Measurements from ENCODE around the gene ADRA1B. TPM values are rescaled to one million over a fixed set of nuclear protein-coding genes. Genes with fewer than 3 reads are reported as not detected.

Gene ADRA1B
- under 0.01 TPM for total RNA-seq

- no peak within 1 kb of the TSS for H3K27ac ChIP-seq (ENCODE audit: low read depth, low read length)
- H3K36me3 ChIP-seq (ENCODE audit: control insufficient read depth in 3 of 3, insufficient read depth in 3 of 3, low read length in 3 of 3), result no peaks in the 10 kb centered on the region
- H3K4me3 ChIP-seq (ENCODE audit: low read length in 3 of 3), result peak within 1 kb of the TSS; percentile 19 to 52 (median 33)
- no peaks in the 10 kb centered on the region for H3K9me3 ChIP-seq (ENCODE audit: control insufficient read depth in 3 of 3, low read length in 3 of 3)
- peaks cover 6 to 13% (median 9%) of the 10 kb centered on the region in 3 donors for H3K4me1 ChIP-seq (ENCODE audit: control insufficient read depth in 3 of 3, insufficient read depth in 3 of 3, low read length in 3 of 3)
- H3K9ac ChIP-seq (ENCODE audit: low read depth in 1 of 3, low read length in 3 of 3), result peak within 1 kb of the TSS in 1 of 3 donors; percentile 26
- peaks cover 8 to 33% (median 25%) of the 10 kb centered on the region in 3 donors for H3K27me3 ChIP-seq (ENCODE audit: control insufficient read depth in 3 of 3, insufficient read depth in 3 of 3, low read length in 3 of 3)
These were observed at the start of gene ADRA1B for GRCh38 chr5:159915904-159916840. Gene ADRA1B, plus strand, starts transcription at chr5:159916482. Its CDS starts 424 bp downstream, at chr5:159916906.

- no peaks in the 10 kb centered on the region for H3K36me3 ChIP-seq (ENCODE audit: control insufficient read depth in 3 of 3, insufficient read depth in 3 of 3, low read length in 3 of 3)
- peaks cover 11 to 15% (median 12%) of the 10 kb centered on the region in 3 donors for H3K4me1 ChIP-seq (ENCODE audit: control insufficient read depth in 3 of 3, insufficient read depth in 3 of 3, low read length in 3 of 3)
- H3K27me3 ChIP-seq (ENCODE audit: control insufficient read depth in 3 of 3, insufficient read depth in 3 of 3, low read length in 3 of 3), result no peaks in the 10 kb centered on the region
- no peak overlapping the region for H3K27ac ChIP-seq (ENCODE audit: low read depth, low read length)
- H3K9ac ChIP-seq (ENCODE audit: low read depth in 1 of 3, low read length in 3 of 3), result no peak overlapping the region
- H3K9me3 ChIP-seq (ENCODE audit: control insufficient read depth in 3 of 3, low read length in 3 of 3), result no peaks in the 10 kb centered on the region
- no peak overlapping the region for H3K4me3 ChIP-seq (ENCODE audit: low read length in 3 of 3)
These were observed 42.6 kb upstream of the ADRA1B start for GRCh38 chr5:159873680-159874079.

GRCh38 chr5:159874263-159874662 is 42.0 kb upstream of the ADRA1B start:
- H3K9me3 ChIP-seq (ENCODE audit: control insufficient read depth in 3 of 3, low read length in 3 of 3), result no peaks in the 10 kb centered on the region

GRCh38 chr5:159877016-159877415 is 39.3 kb upstream of the ADRA1B start:
- H3K4me3 ChIP-seq (ENCODE audit: low read length in 3 of 3), result no peak overlapping the region
- H3K27ac ChIP-seq (ENCODE audit: low read depth, low read length), result no peak overlapping the region
- H3K27me3 ChIP-seq (ENCODE audit: control insufficient read depth in 3 of 3, insufficient read depth in 3 of 3, low read length in 3 of 3), result no peaks in the 10 kb centered on the region

More at GRCh38 chr5:159874263-159874662, 42.0 kb upstream of the ADRA1B start:
- no peak overlapping the region for H3K4me3 ChIP-seq (ENCODE audit: low read length in 3 of 3)
- H3K36me3 ChIP-seq (ENCODE audit: control insufficient read depth in 3 of 3, insufficient read depth in 3 of 3, low read length in 3 of 3), result no peaks in the 10 kb centered on the region
- no peaks in the 10 kb centered on the region for H3K27me3 ChIP-seq (ENCODE audit: control insufficient read depth in 3 of 3, insufficient read depth in 3 of 3, low read length in 3 of 3)
- no peak overlapping the region for H3K9ac ChIP-seq (ENCODE audit: low read depth in 1 of 3, low read length in 3 of 3)
- H3K4me1 ChIP-seq (ENCODE audit: control insufficient read depth in 3 of 3, insufficient read depth in 3 of 3, low read length in 3 of 3), result peaks cover 16 to 21% (median 17%) of the 10 kb centered on the region in 3 donors
- no peak overlapping the region for H3K27ac ChIP-seq (ENCODE audit: low read depth, low read length)

GRCh38 chr5:159877894-159878448 is 38.3 kb upstream of the ADRA1B start:
- Histone ChIP-seq H3K9me3 (ENCODE audit: control insufficient read depth in 3 of 3, low read length in 3 of 3) (no peaks in the 10 kb centered on the region), H3K4me1 (ENCODE audit: control insufficient read depth in 3 of 3, insufficient read depth in 3 of 3, low read length in 3 of 3) (peaks cover 18 to 23% (median 20%) of the 10 kb centered on the region in 3 donors), H3K36me3 (ENCODE audit: control insufficient read depth in 3 of 3, insufficient read depth in 3 of 3, low read length in 3 of 3) (no peaks in the 10 kb centered on the region), H3K27me3 (ENCODE audit: control insufficient read depth in 3 of 3, insufficient read depth in 3 of 3, low read length in 3 of 3) (no peaks in the 10 kb centered on the region), H3K27ac (ENCODE audit: low read depth, low read length) (peak overlapping the region; percentile 23), H3K4me3 (ENCODE audit: low read length in 3 of 3) (peak overlapping the region in 1 of 3 donors; percentile 3), H3K9ac (ENCODE audit: low read depth in 1 of 3, low read length in 3 of 3) (peak overlapping the region in 1 of 3 donors; percentile 27)

More at GRCh38 chr5:159877016-159877415, 39.3 kb upstream of the ADRA1B start:
- Histone ChIP-seq H3K36me3 (ENCODE audit: control insufficient read depth in 3 of 3, insufficient read depth in 3 of 3, low read length in 3 of 3) (no peaks in the 10 kb centered on the region), H3K9ac (ENCODE audit: low read depth in 1 of 3, low read length in 3 of 3) (no peak overlapping the region), H3K9me3 (ENCODE audit: control insufficient read depth in 3 of 3, low read length in 3 of 3) (no peaks in the 10 kb centered on the region), H3K4me1 (ENCODE audit: control insufficient read depth in 3 of 3, insufficient read depth in 3 of 3, low read length in 3 of 3) (peaks cover 18 to 23% (median 20%) of the 10 kb centered on the region in 3 donors)

- Histone ChIP-seq H3K9me3 (ENCODE audit: control insufficient read depth in 3 of 3, low read length in 3 of 3) (no peaks in the 10 kb centered on the region), H3K4me1 (ENCODE audit: control insufficient read depth in 3 of 3, insufficient read depth in 3 of 3, low read length in 3 of 3) (peaks cover 18 to 23% (median 20%) of the 10 kb centered on the region in 3 donors), H3K9ac (ENCODE audit: low read depth in 1 of 3, low read length in 3 of 3) (no peak overlapping the region), H3K27ac (ENCODE audit: low read depth, low read length) (peak overlapping the region; percentile 61), H3K4me3 (ENCODE audit: low read length in 3 of 3) (peak overlapping the region in 1 of 3 donors; percentile 16), H3K36me3 (ENCODE audit: control insufficient read depth in 3 of 3, insufficient read depth in 3 of 3, low read length in 3 of 3) (no peaks in the 10 kb centered on the region), H3K27me3 (ENCODE audit: control insufficient read depth in 3 of 3, insufficient read depth in 3 of 3, low read length in 3 of 3) (no peaks in the 10 kb centered on the region)
These were observed 37.3 kb upstream of the ADRA1B start for GRCh38 chr5:159878988-159879471.

- Histone ChIP-seq H3K4me3 (ENCODE audit: low read length in 3 of 3) (no peak overlapping the region), H3K4me1 (ENCODE audit: control insufficient read depth in 3 of 3, insufficient read depth in 3 of 3, low read length in 3 of 3) (peaks cover 18 to 23% (median 20%) of the 10 kb centered on the region in 3 donors), H3K9me3 (ENCODE audit: control insufficient read depth in 3 of 3, low read length in 3 of 3) (no peaks in the 10 kb centered on the region), H3K27me3 (ENCODE audit: control insufficient read depth in 3 of 3, insufficient read depth in 3 of 3, low read length in 3 of 3) (no peaks in the 10 kb centered on the region), H3K36me3 (ENCODE audit: control insufficient read depth in 3 of 3, insufficient read depth in 3 of 3, low read length in 3 of 3) (no peaks in the 10 kb centered on the region), H3K27ac (ENCODE audit: low read depth, low read length) (no peak overlapping the region), H3K9ac (ENCODE audit: low read depth in 1 of 3, low read length in 3 of 3) (no peak overlapping the region)
These were observed 35.6 kb upstream of the ADRA1B start for GRCh38 chr5:159880676-159881075.

- no peak overlapping the region for H3K27ac ChIP-seq (ENCODE audit: low read depth, low read length)
- no peaks in the 10 kb centered on the region for H3K27me3 ChIP-seq (ENCODE audit: control insufficient read depth in 3 of 3, insufficient read depth in 3 of 3, low read length in 3 of 3)
- no peak overlapping the region for H3K4me3 ChIP-seq (ENCODE audit: low read length in 3 of 3)
- peaks cover 18 to 23% (median 20%) of the 10 kb centered on the region in 3 donors for H3K4me1 ChIP-seq (ENCODE audit: control insufficient read depth in 3 of 3, insufficient read depth in 3 of 3, low read length in 3 of 3)
- no peaks in the 10 kb centered on the region for H3K36me3 ChIP-seq (ENCODE audit: control insufficient read depth in 3 of 3, insufficient read depth in 3 of 3, low read length in 3 of 3)
- H3K9ac ChIP-seq (ENCODE audit: low read depth in 1 of 3, low read length in 3 of 3), result no peak overlapping the region
- no peaks in the 10 kb centered on the region for H3K9me3 ChIP-seq (ENCODE audit: control insufficient read depth in 3 of 3, low read length in 3 of 3)
These were observed 34.3 kb upstream of the ADRA1B start for GRCh38 chr5:159881967-159882366.

GRCh38 chr5:159883522-159883950 is 32.7 kb upstream of the ADRA1B start:
- no peak overlapping the region for H3K4me3 ChIP-seq (ENCODE audit: low read length in 3 of 3)
- H3K36me3 ChIP-seq (ENCODE audit: control insufficient read depth in 3 of 3, insufficient read depth in 3 of 3, low read length in 3 of 3), result no peaks in the 10 kb centered on the region
- peaks cover 8 to 9% (median 9%) of the 10 kb centered on the region in 3 donors for H3K4me1 ChIP-seq (ENCODE audit: control insufficient read depth in 3 of 3, insufficient read depth in 3 of 3, low read length in 3 of 3)
- no peak overlapping the region for H3K27ac ChIP-seq (ENCODE audit: low read depth, low read length)
- no peaks in the 10 kb centered on the region for H3K27me3 ChIP-seq (ENCODE audit: control insufficient read depth in 3 of 3, insufficient read depth in 3 of 3, low read length in 3 of 3)
- no peaks in the 10 kb centered on the region for H3K9me3 ChIP-seq (ENCODE audit: control insufficient read depth in 3 of 3, low read length in 3 of 3)
- no peak overlapping the region for H3K9ac ChIP-seq (ENCODE audit: low read depth in 1 of 3, low read length in 3 of 3)

Measured in skeletal muscle tissue (tissue), 4 donors.